Stimulated activated CD8-positive, alpha-beta memory T cell treated with anti-CD3 and anti-CD28 coated beads, Interleukin-12 subunit alpha, Interleukin-12 subunit beta, amount 100 ng/mL, for 24 hours (primary cell): ENCODE results near the gene SLC8A3.
"Not testable (repeated sequence)": the region's sequence is repeated elsewhere in the genome, so short reads cannot be mapped to it uniquely, and the experiment has no call there.

Experiments
- DNase-seq: peaks from one replicate; pipeline ENCODE4 v3.0.0-alpha.2; 2020; ENCODE audit errors: extremely low read depth

The SLC8A3 gene

GRCh38 chr14:70188659-70189455, at the start of gene SLC8A3:
TSS of gene SLC8A3 (minus strand) at chr14:70188951. CDS start at chr14:70168422, 20,529 bp downstream.
- no peak for DNase-seq

DNA sequence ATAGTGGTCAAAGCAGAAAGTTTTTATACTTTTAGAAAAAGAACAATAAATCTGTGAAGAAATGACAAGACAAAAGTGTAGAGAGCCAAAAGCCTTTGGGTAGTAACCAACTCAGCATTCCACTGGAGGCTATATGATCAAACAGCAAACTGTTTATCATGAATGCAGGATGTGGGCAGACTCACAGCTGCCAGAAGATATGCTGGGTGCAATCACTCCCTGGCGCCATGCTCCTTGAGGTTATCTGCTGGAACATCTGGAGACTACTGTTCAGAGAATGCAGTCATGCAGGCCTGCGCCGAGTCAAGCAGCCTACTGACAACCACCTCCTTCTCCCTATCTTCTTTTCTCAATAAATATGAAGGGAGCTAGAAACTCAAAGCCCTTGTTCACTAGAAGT, 49.0 kb upstream of the SLC8A3 start:
- no peak for DNase-seq

DNA sequence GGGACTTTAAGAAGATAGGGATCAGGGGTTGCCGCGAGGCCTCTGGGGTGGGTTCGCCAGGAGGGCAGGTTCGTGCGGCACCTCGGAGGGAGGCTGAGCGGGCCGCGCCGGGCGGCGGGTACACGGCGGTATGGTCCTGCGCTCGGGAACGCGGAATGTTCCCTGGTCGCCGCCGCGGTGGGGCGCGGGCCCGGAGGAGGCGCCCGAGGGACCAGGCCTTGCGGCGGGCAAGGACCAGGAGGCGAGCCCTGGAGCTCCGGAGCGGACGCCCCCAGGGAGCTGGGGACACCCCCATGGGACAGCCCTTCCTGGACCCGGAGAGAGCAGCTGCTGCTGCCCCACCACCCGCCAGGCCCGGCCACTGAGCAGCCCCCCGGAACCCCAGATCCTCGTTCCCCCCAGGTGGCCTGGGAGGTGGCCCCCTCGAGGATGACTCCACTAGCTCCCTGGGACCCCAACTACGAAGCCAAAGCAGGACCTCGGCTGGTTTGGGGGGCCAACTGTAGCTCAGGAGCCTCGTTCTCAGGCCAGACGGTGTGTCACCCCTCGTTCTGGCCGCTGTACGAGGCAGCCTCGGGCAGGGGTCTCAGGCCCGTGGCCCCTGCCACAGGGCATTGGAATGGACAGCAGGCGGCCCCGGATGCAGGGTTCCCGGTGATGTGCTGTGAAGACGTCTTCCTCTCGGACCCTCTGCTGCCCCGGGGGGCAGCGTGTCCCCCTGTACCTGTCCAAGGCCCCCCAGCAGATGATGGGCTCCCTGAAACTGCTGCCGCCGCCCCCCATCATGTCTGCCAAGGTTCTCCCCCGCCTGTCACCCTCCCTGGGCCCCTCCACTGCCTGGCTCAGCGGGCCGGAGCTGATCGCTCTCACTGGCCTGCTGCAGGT, 45.6 kb upstream of the SLC8A3 start:
- DNase-seq, result no peak

- not testable (repeated sequence) for DNase-seq
Observed at GRCh38 chr14:70231756-70232544, 43.2 kb upstream of the SLC8A3 start.

- not testable (repeated sequence) for DNase-seq
Observed at GRCh38 chr14:70229877-70230640, 41.3 kb upstream of the SLC8A3 start.

DNA sequence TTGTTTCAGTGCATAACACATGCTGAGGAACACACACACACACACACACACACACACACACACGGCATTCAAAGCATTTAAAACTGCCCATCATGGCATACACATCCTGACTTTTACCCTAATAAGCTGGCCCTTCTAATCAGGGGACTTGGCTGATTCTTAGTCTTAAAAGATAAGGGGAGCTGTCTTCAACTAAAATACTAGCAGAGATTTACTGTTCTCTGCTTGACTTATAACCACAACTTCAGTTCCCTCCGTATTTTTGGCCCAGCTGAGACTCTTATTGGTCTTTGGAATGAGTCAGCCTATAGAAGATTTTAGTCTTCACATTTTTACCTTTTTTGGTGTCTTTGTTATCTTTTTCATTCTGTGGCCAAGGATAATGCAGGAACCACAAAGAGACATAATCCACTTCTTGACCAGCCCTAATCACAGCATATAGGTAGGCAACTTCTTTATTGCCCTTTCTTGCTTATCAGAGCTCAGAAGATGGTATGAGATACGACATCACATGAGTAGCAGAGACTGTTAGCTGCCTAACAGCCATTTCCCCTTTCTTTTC, 25.1 kb upstream of the SLC8A3 start:
- DNase-seq, result no peak

DNA sequence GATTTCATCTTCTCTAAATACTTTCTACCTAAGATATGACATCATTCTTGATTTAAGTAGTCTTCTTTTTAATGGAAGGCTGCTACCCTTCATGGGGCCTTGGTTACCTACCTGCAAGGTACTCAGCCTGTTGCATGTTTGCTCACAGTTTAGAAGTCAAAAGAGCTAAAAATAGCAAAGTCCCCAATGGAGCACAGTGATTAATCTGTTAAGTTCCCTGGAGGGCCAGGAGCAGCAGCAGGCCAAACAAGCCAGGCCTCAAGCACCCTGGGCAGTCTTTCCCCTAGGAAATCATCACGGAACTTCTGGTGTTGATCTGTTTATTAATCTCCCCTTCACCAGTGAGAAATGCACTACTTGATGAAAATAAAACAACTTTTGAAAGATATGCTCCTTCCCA, 24.0 kb upstream of the SLC8A3 start:
- DNase-seq, result no peak

DNA sequence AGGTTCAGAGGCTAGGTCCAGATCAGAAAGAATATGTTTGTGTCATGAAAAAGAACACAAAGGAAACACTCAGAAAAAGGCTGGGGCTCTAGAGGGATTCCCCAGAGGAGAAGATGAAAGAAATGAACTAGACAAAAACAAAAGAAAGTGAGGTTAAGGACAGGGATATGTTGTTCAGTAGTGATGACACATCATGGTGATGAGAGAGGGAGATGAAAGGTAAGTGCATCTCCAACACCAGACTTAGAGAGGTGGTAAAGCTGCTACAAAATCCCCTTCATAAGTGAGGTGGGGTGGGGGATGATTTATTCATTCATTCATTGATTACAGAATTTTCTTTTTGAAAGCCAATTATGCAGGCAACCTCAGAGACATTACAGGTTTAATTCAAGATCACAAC, 19.6 kb upstream of the SLC8A3 start:
- no peak for DNase-seq

DNA sequence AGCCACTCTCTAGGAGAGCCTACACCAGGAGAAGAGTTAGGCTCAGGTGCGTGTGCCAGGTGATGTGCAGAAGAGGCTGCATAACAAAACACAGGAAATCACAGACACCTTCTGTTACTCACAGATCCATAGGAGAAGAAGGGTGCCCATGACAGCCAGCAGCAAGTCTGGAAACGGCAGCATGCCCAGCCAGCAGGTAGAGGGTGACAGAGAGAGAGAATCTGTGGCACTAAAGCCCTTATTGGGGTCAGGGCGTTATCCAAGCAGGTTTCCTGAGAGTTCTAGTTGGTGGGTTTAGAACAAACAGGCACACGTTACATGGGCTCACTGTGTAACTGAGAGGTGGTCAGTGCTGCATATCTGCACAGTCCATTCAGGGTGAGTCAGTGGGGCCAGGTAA, 14.9 kb upstream of the SLC8A3 start:
- DNase-seq, result no peak

DNA sequence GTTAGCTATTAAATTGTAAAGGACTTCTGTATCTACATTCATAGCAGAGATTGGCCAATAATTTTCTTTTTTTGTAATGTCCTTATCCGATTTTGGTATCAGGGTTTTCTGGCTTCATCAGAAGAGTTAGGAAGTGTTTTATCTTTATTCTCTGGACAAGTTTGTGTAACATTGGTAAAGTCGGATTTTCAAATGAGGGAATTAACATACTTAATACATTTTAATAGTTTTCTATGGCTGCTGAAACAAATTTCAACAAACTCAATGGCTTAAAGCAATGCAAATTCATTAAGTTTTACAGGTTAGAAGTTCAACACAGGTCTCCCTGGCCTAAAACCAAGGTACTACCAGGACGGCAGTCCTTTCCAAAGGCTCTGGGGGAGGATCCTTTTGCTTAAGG, 13.2 kb upstream of the SLC8A3 start:
- DNase-seq, result no peak

DNA sequence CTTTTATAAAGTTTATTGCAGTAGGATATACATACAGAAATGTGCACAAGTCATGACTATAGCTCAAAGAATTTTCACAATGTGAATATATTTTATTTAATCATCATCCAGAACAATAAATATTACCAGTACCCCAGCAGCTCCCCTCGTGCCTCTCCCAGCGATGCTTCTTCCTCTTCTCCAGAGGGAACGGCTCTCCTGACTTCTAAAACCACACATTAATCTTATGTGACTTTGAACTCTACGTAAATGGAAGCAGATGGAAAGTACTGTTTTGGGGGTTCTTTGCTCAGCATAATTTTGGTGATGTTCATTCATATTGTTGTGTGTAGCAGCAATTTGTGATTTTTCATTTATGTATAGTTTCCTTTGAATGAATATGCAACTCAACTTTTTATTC, 4.6 kb upstream of the SLC8A3 start:
- no peak for DNase-seq

DNA sequence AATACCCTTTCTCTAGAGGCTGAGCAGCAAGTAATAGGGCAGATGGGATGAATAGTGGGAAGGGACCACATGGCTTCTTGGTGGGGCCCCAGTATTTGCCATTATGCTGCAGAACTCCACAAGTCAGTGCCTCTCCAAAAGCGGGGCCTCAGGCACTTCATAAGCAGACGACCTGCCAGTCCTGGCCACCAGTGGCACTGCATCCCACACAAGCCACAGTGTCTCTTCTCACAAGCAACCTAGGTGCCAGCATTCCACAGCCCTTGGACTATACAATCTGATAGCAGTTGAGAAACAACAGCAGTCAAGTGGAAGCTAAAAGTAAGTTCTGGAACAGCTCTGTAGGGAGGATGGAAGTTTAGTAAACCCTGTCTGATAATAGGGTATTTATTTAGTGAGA, 4.2 kb upstream of the SLC8A3 start:
- no peak for DNase-seq

- DNase-seq, result no peak
Observed at GRCh38 chr14:70190156-70190555, 1.4 kb upstream of the SLC8A3 start.

DNA sequence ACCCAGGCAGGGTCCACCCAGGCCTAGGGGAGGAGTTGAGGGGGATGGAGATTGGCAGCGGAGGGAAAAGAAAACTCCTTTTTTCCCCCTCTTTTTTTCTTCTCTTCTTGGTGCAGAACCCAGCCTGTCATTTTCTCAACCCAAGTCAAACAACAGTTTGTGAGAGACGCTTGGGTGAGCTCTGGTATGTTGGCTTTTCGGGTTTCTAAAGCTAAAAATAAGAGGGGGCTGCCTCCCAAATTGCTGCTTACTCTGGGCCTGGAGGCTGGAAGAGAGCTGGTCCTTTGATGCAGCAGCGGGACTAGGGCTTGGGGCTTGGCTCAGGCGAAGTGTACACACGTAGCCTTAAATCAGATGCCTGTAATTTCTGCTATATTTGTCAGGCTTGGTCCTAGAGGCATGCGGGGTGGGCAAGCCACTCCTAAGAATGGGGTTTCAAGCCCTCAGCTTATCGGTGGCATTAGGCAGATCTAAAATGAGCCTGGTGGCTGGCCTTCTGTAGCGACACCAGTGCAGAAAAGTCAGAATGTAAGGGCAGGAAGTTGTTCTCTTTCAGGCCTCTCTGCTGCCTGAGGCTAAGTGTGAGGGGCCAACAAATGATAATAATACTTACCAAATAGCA, 816 bp upstream of the SLC8A3 start:
- DNase-seq, result no peak

DNA sequence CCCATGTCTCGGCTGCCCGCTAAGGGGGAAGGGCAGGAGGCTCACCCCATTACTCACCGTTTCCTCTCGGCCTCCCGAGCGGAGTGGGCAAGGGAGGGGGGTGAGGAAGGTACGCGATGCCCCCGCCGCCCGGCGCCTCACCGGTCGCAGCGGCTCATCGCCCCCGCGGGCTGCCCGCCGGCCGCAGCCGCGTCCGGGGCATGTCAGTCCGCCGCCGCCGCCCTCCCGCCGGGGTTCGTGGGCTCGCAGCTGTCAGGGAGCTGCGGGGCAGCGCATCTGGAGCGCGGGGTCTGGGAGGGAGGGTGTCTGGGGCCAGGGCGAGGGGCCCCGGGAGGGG, 461 bp downstream of the SLC8A3 start:
- DNase-seq, result no peak

DNA sequence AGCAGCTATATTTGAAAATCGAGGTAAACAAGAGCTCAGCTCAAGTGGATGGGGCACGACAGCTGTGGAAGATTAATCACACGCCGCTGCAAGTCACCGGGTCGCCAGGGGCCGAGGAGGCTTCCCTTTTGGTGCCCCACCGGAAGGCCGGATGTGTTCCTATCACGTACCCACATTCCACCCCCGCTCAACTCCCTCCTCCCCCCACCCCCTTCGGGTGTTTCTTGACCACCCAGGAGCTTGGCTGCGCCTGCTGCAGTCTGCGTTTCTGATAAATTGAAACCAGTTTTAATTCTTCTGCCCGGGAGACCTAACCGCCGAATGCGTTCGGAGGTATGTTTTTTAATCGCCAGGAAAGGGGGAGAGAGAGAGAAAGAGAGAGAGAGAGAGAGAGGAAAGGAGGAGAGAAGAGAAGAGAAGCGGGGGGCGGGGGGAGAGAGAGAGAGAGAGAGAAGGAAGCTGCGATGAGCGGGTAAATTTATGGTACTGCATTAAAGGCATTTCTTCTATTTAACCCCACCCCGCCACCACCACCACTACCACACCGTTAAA, 1.8 kb downstream of the SLC8A3 start:
- DNase-seq, result no peak

- DNase-seq, result no peak
Observed at GRCh38 chr14:70183991-70184390, 4.8 kb downstream of the SLC8A3 start.

DNA sequence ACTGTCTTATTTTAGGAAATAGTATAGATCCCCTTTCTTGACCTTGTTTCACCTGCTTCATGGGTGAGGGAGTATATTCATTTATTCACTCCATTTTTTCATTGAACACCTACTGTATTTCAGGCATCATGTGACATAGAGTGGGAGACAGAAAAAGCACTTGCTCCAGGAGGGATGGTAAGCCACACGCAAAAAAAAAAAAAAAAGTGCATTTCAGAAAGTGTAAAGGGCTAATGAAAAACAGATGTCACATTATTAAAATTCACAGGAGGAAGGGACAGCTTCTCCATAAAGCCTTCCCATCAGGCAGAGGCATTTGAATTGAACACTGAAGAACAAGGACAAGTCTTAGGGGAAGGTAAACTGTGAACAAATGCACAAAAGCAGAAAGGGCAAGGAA, 7.5 kb downstream of the SLC8A3 start:
- DNase-seq, result no peak

GRCh38 chr14:70180718-70181117, 8.0 kb downstream of the SLC8A3 start:
- no peak for DNase-seq

DNA sequence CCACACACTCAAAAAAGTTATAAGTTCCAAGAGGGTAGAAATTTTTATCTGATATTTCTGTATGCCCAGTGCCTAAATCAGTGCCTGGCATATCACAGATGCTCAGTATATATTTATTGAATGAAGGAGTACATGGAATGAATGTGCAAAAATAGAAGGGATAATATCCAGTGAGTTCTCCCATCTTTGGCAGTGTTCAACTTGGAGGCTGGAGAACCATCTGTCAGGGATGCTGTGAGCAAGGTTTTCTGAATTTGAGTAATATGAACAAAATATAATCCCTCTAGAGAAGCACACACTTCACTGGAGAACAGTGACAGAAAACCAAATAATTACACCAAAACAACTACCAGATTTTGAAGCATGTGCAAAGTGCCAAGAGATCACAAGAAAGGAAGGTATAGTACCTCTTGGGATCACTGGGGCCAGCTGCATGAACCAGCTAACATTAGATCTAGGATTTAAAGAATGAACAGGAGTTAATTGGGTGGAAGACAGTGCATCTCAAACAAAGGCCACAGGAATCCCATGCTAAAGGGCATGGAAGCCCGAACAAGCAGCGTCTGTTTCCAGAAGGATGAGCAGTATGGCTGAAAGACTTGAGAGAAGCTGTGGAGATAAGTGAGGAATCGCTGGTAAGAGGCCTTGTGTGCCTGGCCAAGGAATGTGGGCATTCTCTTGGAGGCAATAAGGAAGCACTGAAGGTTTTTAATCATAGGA, 11.5 kb downstream of the SLC8A3 start:
- no peak for DNase-seq
